ENCODE results near the gene SEC11C.

- no peak for TF ChIP-seq CTCF (conservative IDR thresholded peaks at IDR 0.05; ENCODE audit: low read depth, low read length)
- no peak for TF ChIP-seq EZH2phosphoT487 (IDR thresholded peaks at IDR 0.05; ENCODE audit: borderline replicate concordance, low read length)
- TF ChIP-seq EZH2 (IDR thresholded peaks at IDR 0.05; ENCODE audit: low read length, unreplicated experiment) = no peak
These were observed 6.7 kb upstream of the SEC11C start for GRCh38 chr18:59132810-59133465.

All from PC-3 (cell line).